DMS79 (cell line): ENCODE measurements around the gene IST1.
A peak's percentile ranks its signal among the peaks of the same experiment; 100 is the strongest.
"Not testable (repeated sequence)": the region's sequence is repeated elsewhere in the genome, so short reads cannot be mapped to it uniquely, and the experiment has no call there.

ENCODE experiments used
- DNase-seq: peaks from one replicate; lab custom pipeline; 2025; lab: John Stamatoyannopoulos, UW

The IST1 gene

GRCh38 chr16:71882505-71883167 lies 12.7 kb upstream of the IST1 start:
- DNase-seq = no peak

- DNase-seq = no peak
Observed at GRCh38 chr16:71883168-71883848, 12.0 kb upstream of the IST1 start.

GRCh38 chr16:71883849-71884638 lies 11.3 kb upstream of the IST1 start, which contains the start of gene ZNF821:
TSS of gene ZNF821 (minus strand) at chr16:71884182. CDS start at chr16:71879946, 4,236 bp downstream.
- DNase-seq = peak; percentile 32

GRCh38 chr16:71885261-71885650 lies 10.1 kb upstream of the IST1 start:
- DNase-seq = no peak

- no peak for DNase-seq
Observed at GRCh38 chr16:71889147-71889546, 6.2 kb upstream of the IST1 start.

GRCh38 chr16:71893888-71894228 lies 1.5 kb upstream of the IST1 start:
- no peak for DNase-seq

GRCh38 chr16:71894229-71894920 lies 956 bp upstream of the IST1 start:
- peak; percentile 28 for DNase-seq

GRCh38 chr16:71895679-71896365 lies 491 bp downstream of the IST1 start:
- DNase-seq = no peak

GRCh38 chr16:71896764-71897368 lies 1.5 kb downstream of the IST1 start:
- DNase-seq = no peak

GRCh38 chr16:71899171-71899570 lies 3.8 kb downstream of the IST1 start:
- DNase-seq = no peak

GRCh38 chr16:71902656-71903365 lies 7.5 kb downstream of the IST1 start:
- DNase-seq = no peak

GRCh38 chr16:71903608-71904007 lies 8.3 kb downstream of the IST1 start:
- no peak for DNase-seq

- no peak for DNase-seq
Observed at GRCh38 chr16:71904239-71904638, 8.9 kb downstream of the IST1 start.

- not testable (repeated sequence) for DNase-seq
Observed at GRCh38 chr16:71905765-71906164, 10.4 kb downstream of the IST1 start.

GRCh38 chr16:71911121-71911520 lies 15.8 kb downstream of the IST1 start:
- DNase-seq = no peak

- no peak for DNase-seq
Observed at GRCh38 chr16:71912534-71913275, 17.4 kb downstream of the IST1 start.

- no peak for DNase-seq
Observed at GRCh38 chr16:71914802-71915201, 19.5 kb downstream of the IST1 start.

GRCh38 chr16:71915350-71915749 lies 20.0 kb downstream of the IST1 start:
- no peak for DNase-seq

GRCh38 chr16:71916397-71916920 lies 21.1 kb downstream of the IST1 start:
- DNase-seq = no peak

GRCh38 chr16:71917900-71918299 lies 22.6 kb downstream of the IST1 start:
- DNase-seq = no peak
